Measurements from ENCODE around the gene SH3BP1.

DNA sequence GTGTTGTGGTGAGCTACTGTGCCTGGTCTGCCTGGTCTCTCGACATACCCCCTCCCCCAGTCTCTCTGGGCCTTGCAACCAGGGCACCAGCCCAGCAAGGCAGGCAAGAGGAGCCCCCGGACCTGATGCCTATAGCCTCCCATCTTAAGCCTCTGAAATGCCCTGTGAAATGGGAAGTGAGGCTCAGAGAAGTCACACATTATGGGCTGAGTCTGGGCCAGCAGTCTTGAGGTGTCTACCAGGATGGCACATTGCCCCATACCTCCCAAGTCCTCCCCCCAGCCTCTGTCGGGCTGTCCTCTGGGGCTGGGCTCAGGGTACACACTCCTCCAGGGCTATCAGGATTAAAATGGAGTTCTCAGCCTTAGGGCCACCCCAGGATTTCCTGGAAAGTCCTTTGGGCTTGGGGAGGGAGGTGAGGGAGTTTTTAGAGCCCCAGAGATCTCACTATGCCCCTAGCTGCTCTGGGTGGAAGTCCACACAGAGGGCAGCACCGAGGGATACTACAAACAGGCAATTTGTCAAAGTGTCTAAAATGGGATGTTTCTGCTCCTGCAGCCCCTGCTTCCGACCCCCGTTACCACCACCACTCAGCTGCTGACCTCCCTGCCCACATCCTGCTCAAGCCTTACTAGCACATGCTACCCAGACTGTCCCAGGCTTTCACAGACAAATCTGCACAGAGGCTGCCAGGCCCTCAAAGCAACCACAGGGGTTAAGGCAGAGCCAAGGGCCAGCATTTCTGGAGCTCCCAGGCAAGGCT, 3.1 kb upstream of the SH3BP1 start:
- TF ChIP-seq, protein P1, sequence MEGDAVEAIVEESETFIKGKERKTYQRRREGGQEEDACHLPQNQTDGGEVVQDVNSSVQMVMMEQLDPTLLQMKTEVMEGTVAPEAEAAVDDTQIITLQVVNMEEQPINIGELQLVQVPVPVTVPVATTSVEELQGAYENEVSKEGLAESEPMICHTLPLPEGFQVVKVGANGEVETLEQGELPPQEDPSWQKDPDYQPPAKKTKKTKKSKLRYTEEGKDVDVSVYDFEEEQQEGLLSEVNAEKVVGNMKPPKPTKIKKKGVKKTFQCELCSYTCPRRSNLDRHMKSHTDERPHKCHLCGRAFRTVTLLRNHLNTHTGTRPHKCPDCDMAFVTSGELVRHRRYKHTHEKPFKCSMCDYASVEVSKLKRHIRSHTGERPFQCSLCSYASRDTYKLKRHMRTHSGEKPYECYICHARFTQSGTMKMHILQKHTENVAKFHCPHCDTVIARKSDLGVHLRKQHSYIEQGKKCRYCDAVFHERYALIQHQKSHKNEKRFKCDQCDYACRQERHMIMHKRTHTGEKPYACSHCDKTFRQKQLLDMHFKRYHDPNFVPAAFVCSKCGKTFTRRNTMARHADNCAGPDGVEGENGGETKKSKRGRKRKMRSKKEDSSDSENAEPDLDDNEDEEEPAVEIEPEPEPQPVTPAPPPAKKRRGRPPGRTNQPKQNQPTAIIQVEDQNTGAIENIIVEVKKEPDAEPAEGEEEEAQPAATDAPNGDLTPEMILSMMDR (IDR thresholded peaks at IDR 0.05): no peak
- TF ChIP-seq ZFX (IDR thresholded peaks at IDR 0.05; ENCODE audit: borderline replicate concordance): no peak

Measured in 22Rv1 (cell line).